Activated T-cell treated with anti-CD3 and anti-CD28 coated beads for 24 hours (primary cell): ENCODE data around the gene SUPT20HL1.
"Not testable (repeated sequence)": the region's sequence is repeated elsewhere in the genome, so short reads cannot be mapped to it uniquely, and the experiment has no call there.

ENCODE experiments used
- DNase-seq: peaks from one replicate; pipeline ENCODE4 v3.0.0-alpha.2; 2020; ENCODE audit warnings: low read depth

Gene SUPT20HL1

GRCh38 chrX:24363432-24364181 is 3.2 kb downstream of the SUPT20HL1 start:
- DNase-seq: not testable (repeated sequence)

DNA sequence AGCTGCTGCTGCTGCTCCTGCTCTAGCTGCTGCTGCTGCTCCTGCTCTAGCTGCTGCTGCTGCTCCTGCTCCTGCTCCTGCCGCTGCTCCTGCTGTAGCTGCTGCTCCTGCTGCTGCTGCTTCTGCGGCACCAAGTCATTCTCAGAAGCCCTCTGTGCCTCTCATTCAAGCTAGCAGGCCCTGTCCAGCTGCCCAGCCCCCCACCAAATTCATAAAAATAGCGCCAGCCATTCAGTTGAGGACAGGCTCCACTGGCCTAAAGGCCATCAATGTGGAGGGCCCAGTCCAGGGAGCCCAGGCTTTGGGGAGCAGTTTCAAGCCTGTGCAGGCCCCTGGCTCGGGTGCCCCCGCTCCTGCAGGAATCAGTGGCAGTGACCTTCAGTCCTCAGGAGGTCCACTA is 3.9 kb downstream of the SUPT20HL1 start:
- no peak for DNase-seq

GRCh38 chrX:24364851-24365538 is 4.6 kb downstream of the SUPT20HL1 start:
- no peak for DNase-seq

DNA sequence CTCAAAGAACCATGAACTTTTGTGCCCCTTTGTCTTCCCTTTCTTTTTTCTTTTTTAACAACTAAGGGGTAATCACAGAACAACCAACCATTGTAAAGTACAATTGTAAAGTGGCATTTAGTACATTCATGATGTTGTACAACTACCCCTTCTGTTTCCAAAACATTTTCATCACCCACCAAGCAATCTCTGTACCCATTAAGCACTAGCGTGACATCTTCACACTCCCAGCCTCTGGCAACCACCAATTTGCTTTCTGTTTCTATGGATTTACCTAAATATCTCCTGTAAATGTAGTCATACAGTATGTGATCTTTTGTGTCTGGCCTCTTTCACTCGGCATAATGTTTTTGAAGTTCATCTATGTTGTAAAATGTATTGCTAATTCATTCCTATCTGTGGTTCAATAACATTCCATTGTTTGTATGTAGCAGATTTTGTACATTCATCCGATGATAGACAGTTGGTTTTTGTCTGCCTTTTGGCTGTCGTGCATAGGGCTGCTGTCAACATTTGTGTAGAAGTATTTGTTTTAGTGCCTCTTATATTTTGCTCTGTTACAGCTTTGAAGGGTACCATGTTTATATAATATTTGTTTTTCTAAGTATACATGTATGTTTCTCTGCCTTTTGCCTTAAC is 6.4 kb downstream of the SUPT20HL1 start:
- DNase-seq: not testable (repeated sequence)

DNA sequence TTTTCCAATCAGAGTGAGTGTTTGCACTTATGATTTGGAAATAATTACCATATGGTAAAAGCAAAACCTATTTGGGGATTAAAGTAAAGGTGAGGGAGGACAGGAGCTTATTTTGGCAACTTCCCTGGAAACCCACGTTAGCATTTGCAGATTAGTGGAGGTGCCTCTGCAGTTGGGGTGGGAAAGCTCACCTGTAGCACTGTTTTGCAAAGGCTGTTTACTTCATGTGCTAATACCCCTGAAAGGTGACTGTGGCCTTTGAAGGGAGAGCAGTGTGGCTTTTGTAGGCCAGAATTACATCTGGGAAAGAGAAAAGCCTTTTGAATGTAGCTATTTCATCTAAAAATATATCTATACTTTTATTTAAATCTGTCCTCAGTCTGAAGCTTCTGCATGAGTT is 9.4 kb downstream of the SUPT20HL1 start:
- no peak for DNase-seq

DNA sequence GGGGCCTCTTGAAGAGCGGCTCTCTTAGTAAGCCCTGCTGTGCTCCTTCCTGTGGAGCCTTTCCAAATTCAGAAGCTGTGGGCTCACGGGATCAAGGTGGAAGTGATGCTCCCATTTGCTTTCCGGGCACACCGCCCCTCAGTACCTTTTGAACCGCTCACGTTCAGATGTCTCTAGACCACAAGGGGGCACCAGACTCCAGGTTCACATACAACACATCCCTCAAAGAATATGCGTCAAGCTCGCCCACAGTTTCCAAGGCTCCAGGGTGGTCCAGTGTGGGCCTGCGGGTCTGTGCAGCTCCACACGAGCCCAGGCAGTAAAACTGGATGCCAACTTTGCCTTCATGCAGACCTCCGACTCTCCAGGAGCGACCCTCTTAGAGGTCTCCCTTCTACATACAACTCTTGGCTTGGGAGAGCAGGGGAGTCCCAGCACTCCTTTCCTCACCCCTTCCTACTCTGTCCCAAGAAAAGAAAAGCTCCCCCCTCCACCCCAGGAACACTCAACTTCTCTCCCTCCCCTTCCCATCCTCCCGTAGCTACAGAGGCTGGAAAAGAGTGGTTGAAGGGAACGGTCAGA is 11.0 kb downstream of the SUPT20HL1 start:
- DNase-seq: peak; percentile 19

GRCh38 chrX:24372021-24372763 is 11.8 kb downstream of the SUPT20HL1 start:
- no peak for DNase-seq

- no peak for DNase-seq
Measured at GRCh38 chrX:24375600-24376131, 15.2 kb downstream of the SUPT20HL1 start.

- no peak for DNase-seq
Measured at GRCh38 chrX:24376403-24376802, 16.0 kb downstream of the SUPT20HL1 start.

GRCh38 chrX:24377195-24377594 is 16.8 kb downstream of the SUPT20HL1 start:
- DNase-seq: no peak

- no peak for DNase-seq
Measured at GRCh38 chrX:24377911-24378468, 17.6 kb downstream of the SUPT20HL1 start.

GRCh38 chrX:24378706-24379105 is 18.3 kb downstream of the SUPT20HL1 start:
- no peak for DNase-seq

GRCh38 chrX:24380262-24381187 is 20.1 kb downstream of the SUPT20HL1 start:
- no peak for DNase-seq

- DNase-seq: not testable (repeated sequence)
Measured at GRCh38 chrX:24382315-24382714, 21.9 kb downstream of the SUPT20HL1 start.

GRCh38 chrX:24387724-24388123 is 27.3 kb downstream of the SUPT20HL1 start:
- no peak for DNase-seq

- no peak for DNase-seq
Measured at GRCh38 chrX:24391389-24391788, 30.9 kb downstream of the SUPT20HL1 start.

GRCh38 chrX:24391843-24392242 is 31.4 kb downstream of the SUPT20HL1 start:
- DNase-seq: no peak

- no peak for DNase-seq
Measured at GRCh38 chrX:24392709-24393108, 32.3 kb downstream of the SUPT20HL1 start.

- DNase-seq: peak; percentile 24
Measured at GRCh38 chrX:24395775-24396174, 35.3 kb downstream of the SUPT20HL1 start.

DNA sequence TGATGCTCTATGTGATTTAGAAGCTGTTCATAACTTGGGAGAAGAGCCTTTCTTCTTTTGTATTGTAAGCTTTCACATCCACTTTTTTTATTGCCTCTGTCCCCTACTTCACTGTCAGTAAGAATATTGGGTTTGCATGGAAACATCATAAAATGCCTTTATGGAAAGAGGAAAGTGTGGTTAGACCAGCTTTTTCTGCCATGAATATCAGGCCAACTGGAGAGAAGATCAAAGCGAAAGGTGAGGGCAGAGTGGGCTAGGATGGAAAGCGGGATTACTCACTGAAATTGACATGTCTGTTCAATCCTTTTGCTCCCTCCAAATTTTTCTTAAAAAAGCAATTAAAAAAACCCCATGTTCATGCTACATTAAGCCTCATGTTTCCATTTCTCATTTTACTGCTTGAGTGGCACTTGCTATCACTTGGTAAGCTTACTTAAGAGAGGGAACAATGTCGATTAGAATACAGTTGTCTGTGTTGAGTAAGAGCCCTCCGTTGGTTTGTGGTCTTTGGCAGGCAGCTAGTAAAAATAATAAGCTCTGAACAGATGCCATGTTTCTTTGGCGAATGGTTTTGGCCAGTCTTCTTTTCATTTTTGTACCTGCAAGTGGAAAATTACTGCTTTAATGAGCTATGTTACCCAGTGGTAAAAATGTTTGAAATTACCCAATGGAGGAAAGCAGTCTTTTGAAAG is 35.9 kb downstream of the SUPT20HL1 start:
- no peak for DNase-seq
